ENCODE measurements around the gene JAKMIP2.
"Not testable (repeated sequence)": the region's sequence is repeated elsewhere in the genome, so short reads cannot be mapped to it uniquely, and the experiment has no call there.

JAKMIP2 gene

DNA sequence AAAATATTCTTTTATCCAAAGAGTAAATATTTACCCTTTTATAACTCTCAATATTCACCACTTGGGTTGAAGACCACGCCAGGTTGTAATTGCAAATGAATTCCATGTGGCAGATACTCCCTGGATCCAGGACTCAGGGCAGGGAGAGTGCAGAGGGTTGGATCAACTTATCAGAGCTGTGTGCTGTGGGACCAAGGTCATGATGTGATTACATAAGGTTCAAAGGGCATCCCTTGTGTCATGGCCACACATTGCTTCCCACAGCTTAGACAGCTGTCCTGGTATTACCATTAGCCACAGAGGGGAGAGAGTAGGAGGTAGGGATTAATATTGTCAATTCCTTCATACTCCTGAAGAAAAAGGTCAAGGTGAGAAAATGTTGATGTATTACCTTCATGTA, 133.9 kb downstream of the JAKMIP2 start:
- no peak for DNase-seq (ENCODE audit: low read depth in 2 of 2)

DNA sequence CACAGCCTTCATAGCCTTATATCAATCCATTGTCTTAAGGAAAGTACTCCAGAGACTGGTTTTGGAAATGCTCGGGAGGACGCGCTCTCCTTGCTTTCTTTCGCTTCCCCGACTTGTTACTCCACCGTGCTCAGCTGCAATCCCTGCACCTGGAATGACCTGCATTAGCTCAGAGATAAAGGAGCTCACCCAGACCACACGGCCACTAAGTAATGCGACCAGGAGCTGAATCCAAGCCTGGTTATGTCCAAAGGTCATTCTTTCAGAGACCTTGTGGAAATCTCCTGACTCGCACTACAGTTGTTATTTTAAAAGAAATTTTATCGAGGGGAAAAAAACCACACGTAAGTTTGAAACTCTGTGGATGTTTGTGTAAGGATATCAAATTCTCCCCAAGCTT, 137.3 kb downstream of the JAKMIP2 start:
- DNase-seq (ENCODE audit: low read depth in 2 of 2), result no peak

DNA sequence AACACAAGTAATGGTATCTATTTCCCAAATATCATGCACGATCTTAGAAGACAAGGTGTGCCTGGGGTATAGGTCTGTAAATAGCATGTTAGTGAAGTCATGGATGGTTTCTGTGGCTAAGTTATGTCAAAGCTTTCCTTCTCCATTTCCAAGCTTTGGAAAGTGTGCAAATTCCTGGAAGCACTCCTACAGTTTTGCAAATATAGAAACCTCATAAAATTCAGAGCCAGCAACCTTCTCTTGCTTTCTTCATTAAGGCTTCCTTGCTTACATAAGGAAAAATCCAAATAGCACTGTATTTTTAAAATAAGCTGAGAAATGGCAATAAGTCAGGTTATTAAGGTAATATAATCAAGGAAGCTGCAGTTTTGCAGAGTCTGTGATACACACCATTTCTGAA, 138.1 kb downstream of the JAKMIP2 start:
- DNase-seq (ENCODE audit: low read depth in 2 of 2), result no peak

DNA sequence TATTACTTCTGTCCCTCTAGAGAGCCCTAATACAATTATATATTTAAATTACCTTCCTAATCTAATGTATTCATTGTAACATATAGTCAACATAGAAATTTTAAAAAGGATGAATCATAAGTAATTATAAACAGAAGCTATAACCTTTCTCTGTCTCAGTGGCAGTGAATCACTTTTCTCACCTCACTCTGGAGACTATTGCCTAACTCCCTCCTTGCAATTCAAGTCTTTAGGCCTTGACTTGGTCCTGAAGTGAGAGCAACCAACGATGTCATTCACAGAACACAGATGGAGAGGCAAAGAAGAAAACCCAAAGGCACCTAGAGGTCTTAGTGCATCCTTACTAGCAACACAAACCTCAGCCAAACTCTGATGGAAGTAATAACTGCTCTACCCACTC, 139.4 kb downstream of the JAKMIP2 start:
- DNase-seq (ENCODE audit: low read depth in 2 of 2), result no peak

DNA sequence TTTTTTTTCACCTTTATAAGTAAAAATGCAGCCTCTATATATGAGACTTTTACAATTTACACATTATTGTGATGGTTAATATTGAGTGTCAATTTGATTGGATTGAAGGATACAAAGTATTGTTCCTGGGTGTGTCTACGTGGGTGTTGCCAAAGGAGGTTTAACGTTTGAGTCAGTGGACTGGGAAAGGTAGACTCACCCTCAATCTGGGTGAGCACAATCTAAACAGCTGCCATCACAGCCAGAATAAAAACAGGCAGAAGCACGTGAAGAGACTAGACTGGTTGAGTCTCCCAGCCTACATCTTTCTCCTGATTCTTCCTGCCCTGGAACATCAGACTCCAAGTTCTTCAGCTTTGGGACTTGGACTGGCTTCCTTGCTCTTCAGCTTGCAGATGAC, 139.9 kb downstream of the JAKMIP2 start:
- no peak for DNase-seq (ENCODE audit: low read depth in 2 of 2)

DNA sequence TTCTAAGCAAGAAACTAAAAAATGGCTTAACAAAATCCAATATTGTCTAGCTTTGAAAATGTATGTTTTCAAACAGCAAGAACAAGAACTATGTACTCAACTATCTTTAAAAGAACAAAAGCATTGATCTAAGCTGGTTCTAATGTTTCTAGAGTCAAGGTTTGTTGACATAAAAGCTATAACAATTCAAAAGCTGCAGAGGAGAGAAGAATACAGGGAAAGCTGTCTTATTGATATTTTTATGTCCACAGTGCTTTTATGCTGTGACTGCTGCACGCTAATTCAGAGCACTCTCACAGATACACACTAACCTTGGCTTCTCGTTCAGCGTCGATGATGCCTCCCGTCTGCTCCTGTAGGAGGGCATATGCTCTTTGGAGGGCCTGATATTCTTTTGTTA, 143.2 kb downstream of the JAKMIP2 start:
- DNase-seq (ENCODE audit: low read depth in 2 of 2), result no peak

DNA sequence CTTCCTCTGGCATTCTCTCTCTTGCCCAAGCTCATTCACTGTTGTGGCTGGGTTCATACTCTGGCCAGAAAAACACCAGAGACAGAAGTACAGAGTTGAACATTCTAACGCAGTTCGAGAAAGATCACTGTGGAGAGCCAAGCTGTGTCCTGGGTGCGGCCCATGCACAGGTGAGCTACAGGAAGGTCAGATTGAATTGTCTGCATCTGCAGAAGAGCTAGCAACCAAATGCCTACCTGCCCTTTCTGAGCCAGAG, 145.9 kb downstream of the JAKMIP2 start:
- DNase-seq (ENCODE audit: low read depth in 2 of 2), result no peak

DNA sequence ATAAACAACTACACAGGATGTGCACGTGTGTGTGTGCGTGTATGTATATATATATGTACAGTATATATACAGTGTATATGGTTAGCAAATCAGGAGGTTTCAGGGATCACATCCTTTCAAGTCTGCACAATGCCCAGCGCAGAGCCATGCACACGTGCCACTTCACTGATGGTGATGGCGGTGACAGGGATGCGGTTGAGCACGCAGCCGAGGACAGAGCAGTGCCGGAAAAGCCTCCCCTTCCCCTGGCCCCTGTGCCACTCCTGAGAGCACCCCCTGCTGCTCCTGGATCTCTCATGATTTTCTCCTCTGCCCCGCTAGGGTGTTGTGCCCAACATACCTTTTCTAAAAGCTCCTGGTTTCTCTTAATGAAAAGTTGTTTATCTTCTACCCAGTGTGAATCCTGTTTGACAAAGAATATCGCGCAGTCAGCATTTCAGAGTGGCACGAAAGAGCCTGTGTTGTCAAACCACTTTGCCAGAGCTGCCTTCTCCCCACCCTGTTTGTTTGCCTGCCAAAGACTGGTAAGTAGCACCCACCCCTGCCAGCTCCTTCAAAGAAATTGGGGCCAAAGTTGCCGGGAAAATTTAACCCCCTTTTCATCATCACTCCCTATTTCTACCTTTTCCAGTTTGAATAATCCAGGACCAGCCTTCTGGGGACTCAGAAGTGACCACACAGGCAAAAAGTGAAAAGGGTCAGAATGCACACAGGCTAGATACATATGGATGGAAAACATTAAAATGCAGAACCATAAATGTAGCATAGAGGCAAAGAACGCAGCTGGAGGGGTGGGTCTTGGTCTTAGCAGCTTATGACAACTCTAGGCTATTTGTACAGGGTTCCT, 146.4 kb downstream of the JAKMIP2 start:
- no peak for DNase-seq (ENCODE audit: low read depth in 2 of 2)

DNA sequence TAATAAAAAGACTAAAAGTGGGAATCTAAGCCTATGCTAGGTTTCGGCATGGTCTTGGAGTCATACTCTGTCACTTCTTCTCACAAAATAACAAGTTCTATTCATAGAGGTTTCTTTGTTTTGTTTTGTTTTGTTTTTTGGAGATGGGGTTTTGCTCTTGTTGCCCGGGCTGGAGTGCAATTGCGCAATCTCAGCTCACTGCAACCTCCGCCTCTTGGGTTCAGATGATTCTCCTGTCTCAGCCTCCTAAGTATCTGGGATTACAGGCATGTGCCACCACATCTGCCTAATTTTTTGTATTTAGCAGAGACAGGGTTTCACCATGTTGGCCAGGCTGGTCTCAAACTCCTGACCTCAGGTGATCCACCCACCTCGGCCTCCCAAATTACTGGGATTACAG, 147.1 kb downstream of the JAKMIP2 start:
- not testable (repeated sequence) for DNase-seq (ENCODE audit: low read depth in 2 of 2)

DNA sequence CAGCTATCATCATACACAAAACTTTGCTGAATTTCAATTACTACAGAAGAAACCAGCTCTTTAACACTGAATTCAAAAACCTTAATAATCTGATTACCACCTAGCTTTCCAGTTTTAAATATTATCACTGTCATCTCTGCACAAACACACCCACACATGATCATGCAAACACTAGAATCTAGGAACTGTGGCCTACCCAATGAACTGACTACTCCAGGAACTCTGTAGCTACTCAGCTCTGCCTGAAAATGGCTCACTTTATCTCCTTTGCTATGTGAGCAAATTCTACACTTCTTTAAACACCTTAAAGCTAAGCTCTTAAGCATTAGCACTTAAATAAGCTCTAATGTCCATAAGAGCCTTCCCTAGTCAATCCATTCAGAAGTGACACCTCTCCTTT, 149.4 kb downstream of the JAKMIP2 start:
- no peak for DNase-seq (ENCODE audit: low read depth in 2 of 2)

DNA sequence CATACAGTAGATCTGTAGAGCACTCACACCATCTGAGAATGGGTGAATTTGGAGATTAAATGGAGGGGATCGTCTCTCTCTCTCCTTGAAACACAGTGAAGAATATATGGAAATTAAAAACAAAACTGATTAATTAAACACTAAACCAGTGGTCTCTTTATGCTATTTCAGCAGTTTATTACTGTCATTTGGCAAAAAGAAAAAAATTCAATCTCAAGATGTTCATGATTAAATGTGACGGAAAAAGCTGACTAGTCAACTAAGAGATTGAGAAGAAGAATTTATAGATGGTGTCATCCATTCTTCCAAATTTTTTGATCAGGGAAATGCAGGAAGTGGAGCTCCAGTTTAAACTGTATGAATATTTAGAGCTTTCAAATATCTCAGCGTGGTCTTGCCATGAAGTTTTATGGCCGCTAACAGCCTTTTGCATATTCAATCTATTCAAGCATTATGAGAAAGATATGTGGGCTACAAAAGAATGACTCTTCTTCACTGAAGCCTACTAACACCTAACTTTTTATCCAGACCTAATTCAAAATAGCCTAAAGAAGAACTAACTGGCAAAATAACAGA, 151.0 kb downstream of the JAKMIP2 start:
- DNase-seq (ENCODE audit: low read depth in 2 of 2), result no peak

DNA sequence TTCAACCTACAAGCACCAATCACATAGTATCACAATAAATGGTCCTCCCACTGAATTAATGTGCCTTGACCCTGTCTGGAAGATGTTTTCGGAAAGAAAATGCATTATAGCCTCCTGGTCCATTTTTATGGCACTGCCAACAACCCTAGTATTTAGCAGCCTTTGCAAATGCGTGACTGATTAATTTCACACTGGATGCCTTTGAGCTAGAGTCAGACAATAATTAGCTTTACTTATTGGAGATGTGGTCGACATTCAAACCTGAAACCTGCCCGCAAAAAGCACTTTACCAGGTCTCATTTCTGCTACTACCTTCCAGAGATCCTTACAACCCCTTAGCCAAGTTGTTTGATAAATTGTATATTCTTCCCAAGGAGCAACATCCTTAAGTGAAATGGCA, 153.3 kb downstream of the JAKMIP2 start:
- DNase-seq (ENCODE audit: low read depth in 2 of 2), result no peak

DNA sequence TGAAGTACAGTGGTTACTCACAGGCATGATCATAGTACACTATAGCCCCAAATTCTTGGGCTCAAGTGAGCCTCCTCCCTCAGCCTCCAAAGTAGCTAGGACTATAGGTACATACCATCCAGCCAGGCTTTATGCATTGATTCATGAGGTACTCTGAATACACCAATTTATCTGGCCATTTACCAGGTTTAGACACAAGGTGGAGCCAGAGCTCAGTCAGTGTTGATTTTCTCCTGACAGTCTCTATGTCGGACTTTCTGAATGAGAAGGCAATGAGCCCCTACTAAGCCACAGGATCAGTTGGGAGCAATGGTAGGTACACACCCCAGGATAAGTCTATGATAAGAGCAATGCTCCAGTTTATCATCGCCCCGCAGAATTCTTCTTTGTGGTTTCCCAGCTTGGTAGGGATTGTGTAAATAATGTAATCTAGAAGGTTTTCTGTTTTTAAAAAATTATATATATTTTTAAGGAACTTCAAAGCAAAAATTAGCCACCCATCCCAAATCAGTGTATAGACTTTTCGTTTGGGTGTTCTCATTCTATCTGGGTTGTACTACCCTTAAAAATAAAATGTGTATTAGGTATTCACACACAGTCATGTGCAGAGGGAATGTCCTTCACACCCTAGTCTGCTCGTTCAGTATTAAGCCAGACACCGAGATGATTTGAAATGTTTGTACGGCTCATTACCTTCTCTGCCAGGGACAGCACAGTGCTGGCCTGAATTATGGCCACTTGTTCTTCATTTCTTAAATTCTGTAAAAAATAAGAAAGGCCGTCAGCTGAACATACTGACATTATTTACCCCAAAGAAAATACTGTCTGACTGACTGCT, 154.3 kb downstream of the JAKMIP2 start:
- DNase-seq (ENCODE audit: low read depth in 2 of 2), result peak; percentile 43 to 47

DNA sequence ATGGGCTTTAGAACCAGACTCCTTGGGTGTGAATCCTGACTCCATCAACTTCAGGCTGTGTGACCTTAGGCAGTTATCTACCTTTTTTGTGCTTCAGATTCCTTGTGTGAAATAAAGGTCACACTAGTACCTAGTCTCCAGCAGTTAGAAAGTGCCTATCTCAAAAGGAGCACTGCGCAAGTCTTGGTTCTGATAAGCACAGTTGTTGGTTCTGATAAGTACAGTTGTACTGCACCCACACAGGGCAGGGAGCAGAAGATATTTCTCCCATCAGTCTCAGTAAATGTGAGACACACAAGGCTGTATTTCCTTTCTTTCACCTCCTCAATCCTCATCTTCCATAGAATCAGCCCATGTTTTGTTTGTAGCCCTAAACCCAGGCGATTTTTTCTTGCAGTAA, 156.1 kb downstream of the JAKMIP2 start:
- no peak for DNase-seq (ENCODE audit: low read depth in 2 of 2)

DNA sequence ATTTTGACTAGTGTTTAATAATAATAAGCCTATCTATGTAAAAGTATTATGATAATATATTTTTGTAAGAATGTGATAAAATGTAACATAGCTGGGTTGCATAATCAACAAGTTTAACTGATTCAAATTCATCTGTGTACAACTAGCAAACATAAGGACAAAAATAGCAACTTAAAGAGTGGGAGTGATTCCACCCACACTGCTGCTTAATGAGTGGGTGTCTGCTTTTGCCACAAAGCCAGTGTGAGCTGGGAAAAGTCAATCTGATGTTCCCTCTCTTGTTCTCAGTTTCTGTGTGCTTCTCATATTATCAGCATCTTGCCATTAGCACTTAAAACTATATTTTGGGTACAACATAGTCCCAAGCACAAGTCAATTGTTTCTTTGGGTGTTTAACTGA, 161.5 kb downstream of the JAKMIP2 start:
- no peak for DNase-seq (ENCODE audit: low read depth in 2 of 2)

DNA sequence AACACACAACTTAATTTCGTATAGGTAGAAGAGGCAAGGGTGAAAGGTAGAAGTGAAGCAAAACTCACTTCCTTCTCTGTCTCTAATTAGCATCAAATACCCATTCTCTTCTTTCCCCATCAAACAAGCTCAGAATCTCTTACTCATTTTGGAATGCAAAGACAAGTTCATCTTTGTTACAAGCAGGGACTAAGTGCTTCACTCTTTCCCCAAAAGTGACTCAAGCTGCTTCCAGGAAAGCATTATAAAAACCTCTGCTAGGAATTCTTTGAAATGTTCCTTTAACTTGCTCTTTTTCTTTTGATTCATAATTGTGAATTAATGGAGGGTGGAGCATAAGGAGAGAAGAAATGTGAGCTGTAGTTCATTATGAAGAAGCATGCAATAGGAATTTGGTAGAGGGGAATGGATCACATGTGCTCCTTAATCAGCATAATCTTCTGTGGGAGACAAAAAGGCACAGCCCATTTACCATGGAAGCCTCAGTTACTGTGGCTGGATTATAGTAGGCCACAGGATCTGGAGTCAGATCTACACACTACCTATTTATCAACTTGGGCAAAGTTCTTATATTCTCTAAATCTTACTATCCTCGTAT, 163.1 kb downstream of the JAKMIP2 start:
- DNase-seq (ENCODE audit: low read depth in 2 of 2), result no peak

DNA sequence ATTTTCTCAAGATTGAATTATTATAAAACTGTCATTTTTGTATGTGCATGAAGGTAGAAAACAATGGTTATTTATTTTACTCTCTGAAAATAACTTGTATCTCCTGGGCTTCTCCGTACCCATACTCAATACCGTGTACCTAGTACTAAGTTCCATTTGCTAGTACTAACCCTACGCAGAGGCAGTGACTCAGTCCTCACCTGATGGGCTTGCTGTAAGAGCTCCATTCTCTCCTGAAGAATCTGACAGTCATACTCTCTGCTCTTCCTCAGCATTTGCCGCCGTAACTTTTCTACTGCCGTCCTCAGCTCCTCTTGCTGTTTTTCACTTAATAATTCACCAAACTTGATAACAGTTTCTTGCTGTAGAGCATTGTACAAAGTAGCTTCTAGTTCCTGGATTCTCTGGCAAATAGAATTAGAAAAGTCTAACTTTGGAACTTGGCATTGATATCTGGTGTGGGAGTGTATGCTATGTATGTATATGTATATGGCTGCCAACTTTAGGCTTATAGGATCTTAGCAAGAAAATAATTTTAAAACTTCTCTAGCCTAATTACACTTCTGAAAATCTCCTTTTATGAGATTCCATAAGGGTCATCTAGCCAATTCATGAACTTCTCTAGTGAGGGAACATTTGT, 164.7 kb downstream of the JAKMIP2 start:
- DNase-seq (ENCODE audit: low read depth in 2 of 2), result no peak

DNA sequence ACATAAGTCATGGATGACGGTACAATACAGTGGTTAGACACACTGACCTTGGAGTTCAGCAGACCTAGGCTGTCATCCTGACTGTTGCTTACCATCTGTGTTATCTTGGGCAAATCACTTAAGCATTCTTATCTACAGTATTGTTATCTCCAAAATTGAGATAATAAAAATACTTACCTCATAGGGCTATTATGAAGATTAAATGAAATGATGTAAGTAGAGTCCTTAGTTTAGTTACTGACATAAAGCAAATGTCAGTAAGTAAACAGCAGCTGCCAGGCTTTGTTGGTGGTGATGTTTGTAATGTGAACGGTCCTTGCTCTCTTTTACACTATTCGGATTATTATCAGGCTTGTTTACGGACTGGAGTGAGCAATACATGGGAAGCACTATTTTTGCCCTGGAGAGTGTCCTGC, 165.3 kb downstream of the JAKMIP2 start:
- DNase-seq (ENCODE audit: low read depth in 2 of 2), result no peak

DNA sequence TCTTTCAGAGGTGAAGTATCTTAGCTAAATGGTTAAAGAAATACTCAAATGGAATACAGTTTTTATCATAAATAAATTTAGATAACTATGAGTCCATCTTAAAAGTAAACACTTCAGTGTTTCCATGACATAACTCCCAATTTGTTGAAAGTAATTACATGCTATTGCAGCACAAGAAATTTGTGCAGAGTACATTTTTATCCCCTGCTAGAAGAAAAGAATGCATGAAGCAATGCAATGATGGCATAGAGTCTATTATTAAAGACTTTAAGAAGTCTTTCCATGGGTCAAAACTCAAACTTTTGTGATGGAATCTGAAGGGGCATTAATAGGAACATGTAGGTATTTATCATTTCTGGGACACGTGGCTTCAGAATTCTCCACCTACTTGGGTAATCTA, 166.1 kb downstream of the JAKMIP2 start:
- no peak for DNase-seq (ENCODE audit: low read depth in 2 of 2)

DNA sequence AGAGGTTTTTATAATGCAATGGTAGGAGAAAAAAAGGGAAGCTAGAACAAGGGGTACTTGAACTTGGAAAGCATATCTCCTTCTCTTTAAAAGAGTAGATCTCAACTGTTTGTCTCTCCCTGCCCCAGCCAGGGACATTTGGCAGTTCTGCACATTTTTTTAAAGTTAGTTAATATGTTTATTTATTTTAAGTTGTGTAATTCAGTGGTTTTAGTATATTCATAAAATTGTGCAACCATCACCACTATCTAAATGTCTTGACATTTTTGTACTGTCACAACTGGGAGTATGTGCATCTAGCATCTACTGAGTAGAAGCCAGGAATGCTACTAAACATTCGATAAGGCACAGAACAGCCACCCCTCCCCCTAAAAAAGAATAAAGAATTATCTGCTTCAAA, 169.2 kb downstream of the JAKMIP2 start:
- DNase-seq (ENCODE audit: low read depth in 2 of 2), result peak; percentile 11 to 19

DNA sequence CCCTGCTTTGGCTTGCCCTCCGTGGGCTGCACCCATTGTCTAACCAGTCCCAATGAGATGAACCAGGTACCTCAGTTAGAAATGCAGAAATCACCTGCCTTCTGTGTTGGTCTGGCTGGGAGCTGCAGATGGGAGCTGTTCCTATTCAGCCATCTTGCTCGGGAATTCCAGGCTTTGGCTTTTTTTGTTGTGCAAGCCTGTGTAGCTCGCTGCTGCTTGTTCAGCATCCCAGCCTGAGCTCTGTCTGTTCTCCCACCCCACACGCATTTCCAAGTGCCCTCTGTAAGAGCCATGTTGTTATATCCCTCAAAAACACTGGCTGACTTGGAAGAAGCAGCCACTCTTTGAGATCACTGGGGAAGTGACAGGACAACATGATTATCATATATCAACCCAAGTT, 171.0 kb downstream of the JAKMIP2 start:
- no peak for DNase-seq (ENCODE audit: low read depth in 2 of 2)

DNA sequence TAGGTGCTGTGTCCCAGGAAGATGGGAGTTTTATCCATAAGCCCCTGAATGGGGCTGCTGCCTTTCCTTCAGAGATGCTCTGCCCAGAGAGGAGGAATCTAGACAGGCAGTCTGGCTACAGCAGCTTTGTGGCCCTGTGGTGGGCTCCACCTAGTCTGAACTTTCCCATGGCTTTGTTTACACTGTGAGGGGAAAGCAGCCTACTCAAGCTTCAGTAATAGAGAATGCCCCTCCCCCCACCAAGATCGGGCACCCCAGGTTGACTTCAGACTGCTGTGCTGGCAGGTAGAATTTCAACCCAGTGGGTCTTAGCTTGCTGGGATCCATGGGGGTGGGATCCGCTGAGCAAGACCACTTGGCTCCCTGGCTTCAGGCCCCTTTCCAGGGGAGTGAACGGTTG, 171.7 kb downstream of the JAKMIP2 start:
- no peak for DNase-seq (ENCODE audit: low read depth in 2 of 2)

Measured in fibroblast of skin of left quadriceps (primary cell).